Measurements from ENCODE around the gene CYBRD1. TPM values are rescaled to one million over a fixed set of nuclear protein-coding genes. Genes with fewer than 3 reads are reported as not detected.

The CYBRD1 gene
- total and polyA plus RNA-seq, 2 donors (not counting 1 experiment from before 2014, with no cell fraction given), result 0.27 TPM; not detected in 1

DNA sequence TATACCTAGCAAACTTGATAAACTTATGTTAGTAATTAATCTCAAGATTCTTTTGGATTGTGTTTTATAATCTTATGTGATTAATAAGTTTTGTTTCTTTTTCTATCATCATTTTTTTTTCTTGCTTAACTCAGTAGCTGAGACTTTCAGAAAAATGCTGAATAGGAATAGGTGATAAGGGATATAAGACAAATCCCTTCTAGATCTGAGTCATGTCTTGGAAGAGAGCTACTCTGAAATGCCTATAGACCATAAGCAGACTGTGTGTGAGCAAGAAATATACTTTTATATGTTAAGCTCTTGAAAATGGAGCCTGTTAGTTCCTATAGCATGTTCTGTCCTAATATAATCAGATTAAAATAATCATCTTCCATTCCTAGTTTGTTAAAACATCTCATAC, 29.6 kb downstream of the CYBRD1 start:
- POLR2A ChIA-PET, result no interaction called here
- ATAC-seq (ENCODE audit: low read depth) (no peak), DNase-seq (no peak)
- TF ChIP-seq, protein P1, sequence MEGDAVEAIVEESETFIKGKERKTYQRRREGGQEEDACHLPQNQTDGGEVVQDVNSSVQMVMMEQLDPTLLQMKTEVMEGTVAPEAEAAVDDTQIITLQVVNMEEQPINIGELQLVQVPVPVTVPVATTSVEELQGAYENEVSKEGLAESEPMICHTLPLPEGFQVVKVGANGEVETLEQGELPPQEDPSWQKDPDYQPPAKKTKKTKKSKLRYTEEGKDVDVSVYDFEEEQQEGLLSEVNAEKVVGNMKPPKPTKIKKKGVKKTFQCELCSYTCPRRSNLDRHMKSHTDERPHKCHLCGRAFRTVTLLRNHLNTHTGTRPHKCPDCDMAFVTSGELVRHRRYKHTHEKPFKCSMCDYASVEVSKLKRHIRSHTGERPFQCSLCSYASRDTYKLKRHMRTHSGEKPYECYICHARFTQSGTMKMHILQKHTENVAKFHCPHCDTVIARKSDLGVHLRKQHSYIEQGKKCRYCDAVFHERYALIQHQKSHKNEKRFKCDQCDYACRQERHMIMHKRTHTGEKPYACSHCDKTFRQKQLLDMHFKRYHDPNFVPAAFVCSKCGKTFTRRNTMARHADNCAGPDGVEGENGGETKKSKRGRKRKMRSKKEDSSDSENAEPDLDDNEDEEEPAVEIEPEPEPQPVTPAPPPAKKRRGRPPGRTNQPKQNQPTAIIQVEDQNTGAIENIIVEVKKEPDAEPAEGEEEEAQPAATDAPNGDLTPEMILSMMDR (IDR thresholded peaks at IDR 0.05), result no peak
- TF ChIP-seq EZH2 (IDR thresholded peaks at IDR 0.05; ENCODE audit: borderline replicate concordance, insufficient read depth, low read depth, low read length, poor library complexity, severe bottlenecking), result no peak
- no peak overlapping the region for H3K4me2 ChIP-seq (replicated peaks; ENCODE audit: low read depth, low read length, poor library complexity, severe bottlenecking)
- Mint-ChIP-seq H3K27me3 (no peaks in the 10 kb centered on the region), H3K27ac (no peak overlapping the region), H3K4me1 (no peaks in the 10 kb centered on the region), H3K4me3 (no peak overlapping the region), H3K9me3 (ENCODE audit: insufficient read depth) (no peaks in the 10 kb centered on the region)
- no peak overlapping the region for H2AFZ ChIP-seq (ENCODE audit: insufficient read depth, low read depth, low read length, poor library complexity, severe bottlenecking)
- no peaks in the 10 kb centered on the region for H3K36me3 ChIP-seq (replicated peaks in 1 of 2; ENCODE audit: control extremely low read depth in 1 of 2, control insufficient read depth in 1 of 2, extremely low read depth in 1 of 2, insufficient read depth in 2 of 2, low read length in 1 of 2)
- no peak overlapping the region for H3K9ac ChIP-seq (ENCODE audit: low read length)
- CTCF ChIA-PET, result no interaction called here
- no peaks in the 10 kb centered on the region for H3K79me2 ChIP-seq (ENCODE audit: control insufficient read depth, insufficient read depth, low read length)
- H3K4me3 ChIP-seq (ENCODE audit: control extremely low read depth in 1 of 5, extremely low read depth in 1 of 5, insufficient read depth in 1 of 5, low read depth in 2 of 5, low read length in 4 of 5), result no peak overlapping the region
- H3K27ac ChIP-seq (ENCODE audit: low read length in 2 of 2), result no peak overlapping the region
- H4K20me1 ChIP-seq (ENCODE audit: control insufficient read depth, insufficient read depth, low read length, poor library complexity, severe bottlenecking), result no peaks in the 10 kb centered on the region
- H3K27me3 ChIP-seq (replicated peaks in 1 of 4; ENCODE audit: control extremely low read depth in 1 of 4, control insufficient read depth in 3 of 4, insufficient read depth in 4 of 4, low read length in 3 of 4), result no peaks in the 10 kb centered on the region
- intact Hi-C loops (cut with micrococcal nuclease), result no loop called here
- H3K4me1 ChIP-seq (ENCODE audit: control insufficient read depth in 2 of 2, insufficient read depth in 2 of 2, low read length in 2 of 2), result no peaks in the 10 kb centered on the region
- H3K9me3 ChIP-seq (ENCODE audit: control extremely low read depth in 1 of 3, control insufficient read depth in 2 of 3, insufficient read depth in 1 of 3, low read length in 2 of 3), result no peaks in the 10 kb centered on the region

DNA sequence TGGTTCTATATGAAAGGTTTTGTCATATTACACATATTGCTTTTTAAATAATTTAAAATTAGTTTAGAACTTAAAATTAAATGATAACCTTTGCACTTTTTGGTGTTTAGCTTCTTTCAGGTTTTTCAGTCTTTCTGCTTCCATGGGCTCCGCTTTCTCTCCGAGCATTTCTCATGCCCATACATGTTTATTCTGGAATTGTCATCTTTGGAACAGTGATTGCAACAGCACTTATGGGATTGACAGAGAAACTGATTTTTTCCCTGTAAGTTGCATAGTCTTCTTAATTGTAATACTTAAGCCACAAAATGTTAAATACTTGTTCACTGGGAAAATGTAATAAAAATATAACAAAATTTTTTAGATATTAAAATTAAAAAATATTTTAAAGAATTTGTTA, 31.0 kb downstream of the CYBRD1 start:
- no peak overlapping the region for H3K4me3 Mint-ChIP-seq
- Histone ChIP-seq H3K36me3 (replicated peaks in 1 of 2; ENCODE audit: control extremely low read depth in 1 of 2, control insufficient read depth in 1 of 2, extremely low read depth in 1 of 2, insufficient read depth in 2 of 2, low read length in 1 of 2) (no peaks in the 10 kb centered on the region), H3K4me1 (ENCODE audit: control insufficient read depth in 2 of 2, insufficient read depth in 2 of 2, low read length in 2 of 2) (no peaks in the 10 kb centered on the region), H2AFZ (ENCODE audit: insufficient read depth, low read depth, low read length, poor library complexity, severe bottlenecking) (no peak overlapping the region), H3K9me3 (ENCODE audit: control extremely low read depth in 1 of 3, control insufficient read depth in 2 of 3, insufficient read depth in 1 of 3, low read length in 2 of 3) (no peaks in the 10 kb centered on the region), H3K27me3 (replicated peaks in 1 of 4; ENCODE audit: control extremely low read depth in 1 of 4, control insufficient read depth in 3 of 4, insufficient read depth in 4 of 4, low read length in 3 of 4) (no peaks in the 10 kb centered on the region), H3K79me2 (ENCODE audit: control insufficient read depth, insufficient read depth, low read length) (no peaks in the 10 kb centered on the region), H3K4me3 (ENCODE audit: control extremely low read depth in 1 of 5, extremely low read depth in 1 of 5, insufficient read depth in 1 of 5, low read depth in 2 of 5, low read length in 4 of 5) (no peak overlapping the region), H3K27ac (ENCODE audit: low read length in 2 of 2) (no peak overlapping the region), H3K9ac (ENCODE audit: low read length) (no peak overlapping the region), H4K20me1 (ENCODE audit: control insufficient read depth, insufficient read depth, low read length, poor library complexity, severe bottlenecking) (no peaks in the 10 kb centered on the region), H3K4me2 (replicated peaks; ENCODE audit: low read depth, low read length, poor library complexity, severe bottlenecking) (no peak overlapping the region)
- no peak for TF ChIP-seq EZH2 (IDR thresholded peaks at IDR 0.05; ENCODE audit: borderline replicate concordance, insufficient read depth, low read depth, low read length, poor library complexity, severe bottlenecking)
- TF ChIP-seq, protein P1 (IDR thresholded peaks at IDR 0.05), result no peak
- no peaks in the 10 kb centered on the region for H3K4me1 Mint-ChIP-seq
- ChIA-PET POLR2A (interaction anchor here (0.6 kb wide), 1 partner anchor 24 kb away, joined by 7 read pairs; no protein-coding TSS in a partner anchor), CTCF (no interaction called here)
- no peaks in the 10 kb centered on the region for H3K9me3 Mint-ChIP-seq (ENCODE audit: insufficient read depth)
- H3K27me3 Mint-ChIP-seq, result no peaks in the 10 kb centered on the region
- DNase-seq (no peak), ATAC-seq (ENCODE audit: low read depth) (no peak)
- WGBS (ENCODE audit: insufficient coverage), result no CpG with 5 or more reads among the region's 2 CpGs
- H3K27ac Mint-ChIP-seq, result no peak overlapping the region
- intact Hi-C loops (cut with micrococcal nuclease), result no loop called here
